ENCODE data around the gene PPARGC1A.

PPARGC1A gene

GRCh38 chr4:23835774-23836478 lies 53.9 kb downstream of the PPARGC1A start:
- DNase-seq: no peak

GRCh38 chr4:23828779-23829178 lies 61.1 kb downstream of the PPARGC1A start:
- no peak for DNase-seq

- no peak for DNase-seq
Observed at GRCh38 chr4:23828020-23828715, 61.7 kb downstream of the PPARGC1A start.

- no peak for DNase-seq
Observed at GRCh38 chr4:23822181-23822580, 67.7 kb downstream of the PPARGC1A start.

GRCh38 chr4:23819041-23819511 lies 70.8 kb downstream of the PPARGC1A start:
- no peak for DNase-seq

- DNase-seq: no peak
Observed at GRCh38 chr4:23818097-23818885, 71.6 kb downstream of the PPARGC1A start.

GRCh38 chr4:23814996-23815660 lies 74.7 kb downstream of the PPARGC1A start:
- no peak for DNase-seq

GRCh38 chr4:23814587-23814986 lies 75.3 kb downstream of the PPARGC1A start:
- DNase-seq: no peak

- no peak for DNase-seq
Observed at GRCh38 chr4:23811161-23811560, 78.7 kb downstream of the PPARGC1A start.

- DNase-seq: no peak
Observed at GRCh38 chr4:23805450-23805851, 84.4 kb downstream of the PPARGC1A start.

GRCh38 chr4:23789762-23790161 lies 100.1 kb downstream of the PPARGC1A start:
- DNase-seq: no peak

- no peak for DNase-seq
Observed at GRCh38 chr4:23788460-23788859, 101.4 kb downstream of the PPARGC1A start.

GRCh38 chr4:23788027-23788426 lies 101.8 kb downstream of the PPARGC1A start:
- DNase-seq: no peak

- DNase-seq: no peak
Observed at GRCh38 chr4:23782778-23783437, 106.9 kb downstream of the PPARGC1A start.

- no peak for DNase-seq
Observed at GRCh38 chr4:23779839-23780238, 110.0 kb downstream of the PPARGC1A start.

GRCh38 chr4:23779422-23779821 lies 110.4 kb downstream of the PPARGC1A start:
- DNase-seq: no peak

- no peak for DNase-seq
Observed at GRCh38 chr4:23775694-23776093, 114.2 kb downstream of the PPARGC1A start.

- DNase-seq: no peak
Observed at GRCh38 chr4:23774909-23775308, 114.9 kb downstream of the PPARGC1A start.

- no peak for DNase-seq
Observed at GRCh38 chr4:23773884-23774636, 115.8 kb downstream of the PPARGC1A start.

- DNase-seq: no peak
Observed at GRCh38 chr4:23770011-23770410, 119.8 kb downstream of the PPARGC1A start.

- no peak for DNase-seq
Observed at GRCh38 chr4:23769406-23769805, 120.4 kb downstream of the PPARGC1A start.

- no peak for DNase-seq
Observed at GRCh38 chr4:23768541-23768940, 121.3 kb downstream of the PPARGC1A start.

Measured in hematopoietic multipotent progenitor cell treated with erythropoietin and hydrocortisone succinate and interleukin-3 and kit ligand, for 6 days (in vitro differentiated cells).